ENCODE data around the gene SSBP3.

SSBP3 gene

GRCh38 chr1:54284781-54285529, 121.2 kb downstream of the SSBP3 start:
- DNase-seq (ENCODE audit: low spot score): no peak

GRCh38 chr1:54283635-54284385, 122.4 kb downstream of the SSBP3 start:
- no peak for DNase-seq (ENCODE audit: low spot score)

- DNase-seq (ENCODE audit: low spot score): no peak
Observed at GRCh38 chr1:54282101-54282847, 123.9 kb downstream of the SSBP3 start.

DNA sequence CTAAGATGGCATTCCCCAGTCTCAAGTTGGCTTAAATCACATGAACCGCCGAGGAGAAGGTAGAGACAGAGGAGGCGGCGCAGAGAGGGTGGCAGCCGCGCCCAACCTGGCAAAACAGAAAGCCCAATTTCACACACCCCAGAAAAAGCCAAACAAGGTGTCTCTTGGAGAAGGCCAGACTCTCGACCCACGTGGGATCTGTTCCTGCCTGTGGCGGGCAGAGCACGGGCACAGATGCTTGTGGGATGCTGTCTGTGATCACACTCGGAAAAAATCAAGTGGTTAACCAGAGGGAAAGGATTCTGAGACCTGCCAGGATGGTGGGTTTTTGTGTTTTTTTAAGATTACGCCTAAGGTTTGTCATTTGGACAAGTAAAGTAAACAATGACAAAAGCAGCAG, 125.5 kb downstream of the SSBP3 start:
- DNase-seq (ENCODE audit: low spot score): no peak

- no peak for DNase-seq (ENCODE audit: low spot score)
Observed at GRCh38 chr1:54279457-54279856, 126.7 kb downstream of the SSBP3 start.

DNA sequence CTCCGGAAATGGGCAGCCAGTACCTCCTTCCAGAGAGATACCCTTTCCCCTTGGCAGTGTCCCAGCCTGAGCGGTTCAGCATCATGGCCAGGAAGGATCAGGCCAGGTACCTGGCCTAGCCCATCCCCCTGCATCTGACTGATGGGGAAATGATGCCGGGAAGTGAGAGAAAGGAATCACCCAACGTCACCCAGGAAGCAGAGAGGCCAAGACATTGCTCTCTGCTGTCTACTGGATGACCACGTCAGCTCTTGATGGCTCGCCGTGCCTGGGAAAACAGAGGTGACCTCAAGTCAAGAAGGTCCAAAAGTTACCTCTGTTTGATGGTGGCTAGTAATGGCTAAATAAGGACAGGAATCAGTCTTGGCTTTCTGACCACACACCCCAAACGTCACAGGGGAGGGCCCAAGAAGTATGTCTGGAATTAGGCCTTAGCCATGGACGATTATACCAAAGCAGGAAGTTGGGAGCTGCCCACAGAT, 127.2 kb downstream of the SSBP3 start:
- DNase-seq (ENCODE audit: low spot score): no peak

GRCh38 chr1:54277451-54278341, 128.5 kb downstream of the SSBP3 start:
- no peak for DNase-seq (ENCODE audit: low spot score)

DNA sequence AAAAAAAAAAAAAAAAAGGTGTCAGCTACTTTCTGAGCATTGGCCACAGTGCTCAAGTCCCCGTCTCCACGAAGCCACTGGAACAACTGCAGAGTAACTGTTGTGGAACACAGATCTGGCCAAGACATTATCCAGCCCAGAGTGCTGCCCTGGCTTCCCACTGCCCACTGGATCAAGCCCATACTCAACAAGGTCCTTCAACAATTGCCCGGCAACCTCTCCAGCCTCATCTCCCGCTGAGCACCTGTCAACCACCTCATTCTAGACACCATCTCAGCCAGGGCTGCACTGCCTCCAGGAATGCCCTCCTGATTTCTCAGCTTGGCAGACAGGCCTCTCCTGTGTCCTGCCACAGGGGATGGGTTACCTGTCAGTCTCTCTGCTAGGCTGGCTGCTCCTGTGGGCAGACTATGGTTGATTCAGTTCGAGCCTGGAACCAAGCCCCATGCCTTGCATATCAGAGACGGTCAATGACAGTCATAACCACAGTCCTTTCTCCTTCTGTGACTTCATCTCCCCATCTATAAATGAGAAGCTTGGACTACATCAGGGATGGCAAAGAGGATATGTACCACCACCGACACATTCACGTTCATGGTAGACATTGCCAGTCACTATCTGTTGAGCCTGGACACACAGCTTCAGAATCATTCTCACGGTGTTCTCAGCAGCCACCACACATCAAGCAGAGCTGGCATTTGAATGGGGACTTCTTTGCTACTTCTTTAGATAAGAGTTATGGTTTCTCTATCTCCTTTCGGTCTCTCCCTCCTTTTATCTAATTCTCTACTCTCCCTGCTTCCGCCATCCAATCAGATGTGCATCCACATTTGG, 129.4 kb downstream of the SSBP3 start:
- DNase-seq (ENCODE audit: low spot score): no peak

DNA sequence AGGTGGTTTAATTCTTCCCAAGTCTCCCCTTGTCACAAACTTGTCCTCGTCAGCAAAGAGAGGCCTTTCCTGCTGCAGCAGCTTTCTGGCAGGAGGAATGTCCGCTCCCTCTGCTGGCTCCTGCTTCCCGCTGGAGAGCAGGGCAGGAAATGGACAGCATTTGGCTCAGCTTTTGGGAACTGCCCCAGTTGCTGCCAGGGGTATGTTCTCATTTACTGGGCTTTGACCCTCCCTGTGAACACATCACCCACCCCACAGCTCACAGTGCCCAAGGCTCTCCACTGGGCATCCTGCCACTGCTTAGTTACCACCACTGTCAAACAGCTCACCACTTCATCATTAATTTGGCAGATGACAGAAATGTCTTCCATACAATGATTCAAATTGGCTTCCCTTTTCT, 130.8 kb downstream of the SSBP3 start:
- no peak for DNase-seq (ENCODE audit: low spot score)

DNA sequence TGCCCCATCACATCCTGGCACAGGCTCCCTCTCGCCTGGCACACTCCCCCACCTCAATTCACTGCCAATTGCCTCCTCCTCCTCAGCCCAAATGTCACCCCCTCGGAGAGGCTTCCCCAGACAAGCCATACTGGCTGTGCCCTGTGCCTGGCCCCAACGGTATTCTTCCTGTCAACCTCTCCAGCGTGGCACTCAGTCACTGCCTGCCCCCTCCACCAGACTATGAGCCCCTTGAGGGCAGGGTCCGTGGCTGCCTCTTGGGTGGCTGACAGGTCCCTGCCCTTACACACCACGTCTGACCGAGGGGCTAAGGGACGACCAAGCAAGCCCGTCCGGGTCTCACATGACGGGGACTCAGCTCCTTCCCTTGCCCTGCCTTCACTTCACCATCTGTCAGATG, 131.3 kb downstream of the SSBP3 start:
- DNase-seq (ENCODE audit: low spot score): no peak

- DNase-seq (ENCODE audit: low spot score): peak; percentile 49
Observed at GRCh38 chr1:54274448-54274847, 131.7 kb downstream of the SSBP3 start.

GRCh38 chr1:54273795-54274163, 132.4 kb downstream of the SSBP3 start:
- peak; percentile 83 for DNase-seq (ENCODE audit: low spot score)

GRCh38 chr1:54273092-54273794, 133.0 kb downstream of the SSBP3 start:
- peak; percentile 86 for DNase-seq (ENCODE audit: low spot score)

DNA sequence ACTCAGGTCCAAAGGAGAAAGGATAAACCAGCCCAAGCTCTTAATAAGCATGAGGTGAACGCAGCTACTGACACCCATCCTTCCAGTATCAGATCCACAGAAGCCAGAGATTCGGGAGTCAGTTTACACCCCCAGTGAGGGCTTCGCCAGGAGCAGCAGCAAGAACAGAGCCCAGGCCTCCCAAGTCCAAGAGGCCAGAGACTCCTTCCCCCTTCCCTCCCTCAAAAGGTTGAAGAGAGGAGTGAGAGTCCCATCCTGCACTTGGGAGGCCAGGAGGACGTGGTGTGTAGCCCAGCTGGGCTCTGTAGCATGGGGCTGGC, 133.5 kb downstream of the SSBP3 start:
- DNase-seq (ENCODE audit: low spot score): no peak

GRCh38 chr1:54272134-54272533, 134.1 kb downstream of the SSBP3 start:
- DNase-seq (ENCODE audit: low spot score): no peak

GRCh38 chr1:54271341-54271740, 134.9 kb downstream of the SSBP3 start:
- DNase-seq (ENCODE audit: low spot score): no peak

DNA sequence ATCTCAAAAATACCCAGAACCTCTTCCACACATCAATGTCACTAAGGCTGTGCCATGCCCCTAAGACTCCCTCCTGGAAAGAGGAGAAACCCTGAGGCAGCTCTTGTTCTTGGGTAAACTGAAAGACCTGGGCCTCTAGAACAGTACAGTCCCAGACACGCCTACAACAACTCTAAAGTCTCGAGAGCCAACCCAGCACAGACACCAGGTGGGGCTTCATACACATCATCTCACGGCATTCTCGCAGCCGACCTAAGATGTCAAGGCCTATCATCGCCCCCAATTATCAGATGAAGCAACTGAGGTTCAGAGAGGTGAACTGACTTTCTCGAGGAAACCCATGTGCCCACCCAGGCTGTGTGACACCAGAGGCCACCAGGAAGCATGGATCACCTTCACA, 135.7 kb downstream of the SSBP3 start:
- no peak for DNase-seq (ENCODE audit: low spot score)

- no peak for DNase-seq (ENCODE audit: low spot score)
Observed at GRCh38 chr1:54268762-54269297, 137.4 kb downstream of the SSBP3 start.

GRCh38 chr1:54267815-54268761, 138.1 kb downstream of the SSBP3 start:
- no peak for DNase-seq (ENCODE audit: low spot score)
